ENCODE results near the gene ZNF3. TPM values are rescaled to one million over a fixed set of nuclear protein-coding genes. Genes with fewer than 3 reads are reported as not detected.

ZNF3 gene
- total RNA-seq, 1 donor from 2014 or later: 16.7 TPM

GRCh38 chr7:100107890-100108289 lies 26.4 kb upstream of the ZNF3 start:
- no peaks in the 10 kb centered on the region for H3K27me3 ChIP-seq
- H3K9me3 ChIP-seq: no peaks in the 10 kb centered on the region
- no peak overlapping the region for H3K4me3 ChIP-seq
- intact Hi-C loops (cut with DNase I): no loop called here
- TF ChIP-seq POLR2A (IDR thresholded peaks at IDR 0.05): no peak
- TF ChIP-seq, protein P1, sequence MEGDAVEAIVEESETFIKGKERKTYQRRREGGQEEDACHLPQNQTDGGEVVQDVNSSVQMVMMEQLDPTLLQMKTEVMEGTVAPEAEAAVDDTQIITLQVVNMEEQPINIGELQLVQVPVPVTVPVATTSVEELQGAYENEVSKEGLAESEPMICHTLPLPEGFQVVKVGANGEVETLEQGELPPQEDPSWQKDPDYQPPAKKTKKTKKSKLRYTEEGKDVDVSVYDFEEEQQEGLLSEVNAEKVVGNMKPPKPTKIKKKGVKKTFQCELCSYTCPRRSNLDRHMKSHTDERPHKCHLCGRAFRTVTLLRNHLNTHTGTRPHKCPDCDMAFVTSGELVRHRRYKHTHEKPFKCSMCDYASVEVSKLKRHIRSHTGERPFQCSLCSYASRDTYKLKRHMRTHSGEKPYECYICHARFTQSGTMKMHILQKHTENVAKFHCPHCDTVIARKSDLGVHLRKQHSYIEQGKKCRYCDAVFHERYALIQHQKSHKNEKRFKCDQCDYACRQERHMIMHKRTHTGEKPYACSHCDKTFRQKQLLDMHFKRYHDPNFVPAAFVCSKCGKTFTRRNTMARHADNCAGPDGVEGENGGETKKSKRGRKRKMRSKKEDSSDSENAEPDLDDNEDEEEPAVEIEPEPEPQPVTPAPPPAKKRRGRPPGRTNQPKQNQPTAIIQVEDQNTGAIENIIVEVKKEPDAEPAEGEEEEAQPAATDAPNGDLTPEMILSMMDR (IDR thresholded peaks at IDR 0.05): no peak
- TF ChIP-seq POLR2AphosphoS5 (IDR thresholded peaks at IDR 0.05; ENCODE audit: insufficient read depth in 1 of 2, low read depth in 1 of 2): no peak
- H3K36me3 ChIP-seq: peaks cover 6 to 64% of the 10 kb centered on the region in 2 donors
- DNase-seq (ENCODE audit: extremely low spot score in 2 of 2): no peak
- H3K27ac ChIP-seq: no peak overlapping the region
- H3K4me1 ChIP-seq: peaks cover 3% of the 10 kb centered on the region

DNA sequence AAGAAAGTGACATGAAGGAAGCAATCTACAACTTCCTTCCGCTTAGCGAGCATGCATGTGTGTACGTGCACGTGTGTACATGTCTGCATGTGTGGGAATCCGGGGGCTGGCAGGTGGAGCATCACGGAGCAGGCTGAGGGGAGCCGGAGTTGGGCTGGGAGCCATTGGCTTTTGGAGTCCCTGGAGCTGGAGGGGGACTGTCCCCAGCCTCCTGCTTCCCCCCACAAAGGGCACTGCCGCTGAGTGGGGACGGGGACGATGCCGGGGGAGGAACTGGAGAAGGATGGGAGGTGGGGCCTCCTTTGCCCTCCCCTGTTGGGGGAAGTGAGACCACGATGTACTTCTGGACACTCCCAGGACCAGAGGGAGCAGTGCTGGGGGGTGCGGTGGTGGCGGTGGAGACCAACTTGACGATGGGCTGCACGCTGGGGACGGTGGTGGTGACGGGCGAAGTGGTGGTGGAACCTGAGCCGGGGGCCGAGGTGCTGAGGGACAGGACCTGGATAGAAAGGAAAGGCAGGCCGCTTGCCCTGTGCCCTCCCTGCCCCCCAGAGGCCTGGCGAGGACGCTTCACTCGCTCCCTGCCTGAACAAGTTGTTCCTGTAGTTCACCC lies 25.7 kb upstream of the ZNF3 start:
- TF ChIP-seq, protein P1 (IDR thresholded peaks at IDR 0.05): no peak
- TF ChIP-seq POLR2A (IDR thresholded peaks at IDR 0.05): no peak
- TF ChIP-seq POLR2AphosphoS5 (IDR thresholded peaks at IDR 0.05; ENCODE audit: insufficient read depth in 1 of 2, low read depth in 1 of 2): no peak

DNA sequence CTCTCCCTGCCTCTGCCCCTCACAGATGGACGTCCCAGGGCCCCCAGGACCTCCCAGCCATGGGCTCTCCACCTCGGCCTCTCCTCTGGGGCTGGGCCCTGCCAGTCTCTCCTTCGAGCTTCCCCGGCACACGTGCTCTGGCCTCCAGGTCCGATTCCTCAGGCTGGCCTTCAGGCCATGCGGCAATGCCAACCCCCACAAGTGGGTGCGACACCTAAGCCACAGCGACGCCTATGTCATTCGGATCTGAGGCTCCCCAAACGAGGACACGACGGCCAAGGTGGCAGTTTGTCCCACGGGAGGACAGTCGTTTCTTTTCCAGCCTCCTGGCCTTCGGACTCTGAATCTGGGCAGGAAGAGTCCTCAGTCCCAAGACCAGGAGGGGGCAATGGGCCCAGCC lies 25.1 kb upstream of the ZNF3 start:
- no peaks in the 10 kb centered on the region for H3K27me3 ChIP-seq
- no peaks in the 10 kb centered on the region for H3K9me3 ChIP-seq
- DNase-seq (ENCODE audit: extremely low spot score in 2 of 2): no peak
- H3K4me1 ChIP-seq: peaks cover 15% of the 10 kb centered on the region
- peaks cover 0 to 51% of the 10 kb centered on the region in 2 donors for H3K36me3 ChIP-seq
- TF ChIP-seq POLR2A (IDR thresholded peaks at IDR 0.05) (no peak), POLR2AphosphoS5 (IDR thresholded peaks at IDR 0.05; ENCODE audit: insufficient read depth in 1 of 2, low read depth in 1 of 2) (no peak)
- TF ChIP-seq, protein P1 (IDR thresholded peaks at IDR 0.05): no peak
- intact Hi-C loops (cut with DNase I): no loop called here
- H3K4me3 ChIP-seq: no peak overlapping the region
- no peak overlapping the region for H3K27ac ChIP-seq

More for the DNA sequence above, 25.7 kb upstream of the ZNF3 start:
- H3K4me1 ChIP-seq: peaks cover 9% of the 10 kb centered on the region
- intact Hi-C loops (cut with DNase I): no loop called here
- H3K27ac ChIP-seq: no peak overlapping the region
- no peak overlapping the region for H3K4me3 ChIP-seq
- DNase-seq (ENCODE audit: extremely low spot score in 2 of 2): no peak
- H3K36me3 ChIP-seq: peaks cover 2 to 57% of the 10 kb centered on the region in 2 donors
- no peaks in the 10 kb centered on the region for H3K9me3 ChIP-seq
- H3K27me3 ChIP-seq: no peaks in the 10 kb centered on the region

DNA sequence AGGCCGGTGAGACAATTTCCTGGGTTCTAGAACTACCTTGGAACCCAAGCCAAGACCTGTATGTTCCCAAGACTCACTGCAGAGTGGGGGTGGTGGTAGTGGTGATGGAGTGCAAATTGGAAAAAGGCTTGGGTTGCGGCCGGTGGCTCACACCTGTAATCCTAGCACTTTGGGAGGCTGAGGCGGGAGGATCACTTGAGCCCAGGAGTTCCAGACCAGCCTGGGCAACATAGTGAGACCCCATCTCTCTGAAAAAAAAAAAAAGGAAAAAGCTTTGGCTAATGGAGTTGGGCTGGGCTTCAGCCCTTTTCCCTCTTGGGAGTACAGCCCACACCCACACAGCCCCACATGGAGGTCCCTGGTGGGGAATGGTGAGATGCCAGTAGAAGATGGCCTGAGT lies 24.0 kb upstream of the ZNF3 start:
- Histone ChIP-seq H3K27me3 (no peaks in the 10 kb centered on the region), H3K27ac (no peak overlapping the region), H3K4me3 (no peak overlapping the region), H3K4me1 (peaks cover 15% of the 10 kb centered on the region), H3K36me3 (peaks cover 0 to 40% of the 10 kb centered on the region in 2 donors), H3K9me3 (no peaks in the 10 kb centered on the region)
- DNase-seq (ENCODE audit: extremely low spot score in 2 of 2): no peak
- intact Hi-C loops (cut with DNase I): no loop called here
- no peak for TF ChIP-seq POLR2A (IDR thresholded peaks at IDR 0.05)
- TF ChIP-seq POLR2AphosphoS5 (IDR thresholded peaks at IDR 0.05; ENCODE audit: insufficient read depth in 1 of 2, low read depth in 1 of 2): no peak
- TF ChIP-seq, protein P1 (IDR thresholded peaks at IDR 0.05): no peak
